Right atrium auricular region (tissue), 2 donors: ENCODE results near the gene NRXN3. TPM values are rescaled to one million over a fixed set of nuclear protein-coding genes. Genes with fewer than 3 reads are reported as not detected.

Experiments
- DNase-seq: peaks from one replicate; pipeline ENCODE4 v3.0.0-alpha.2; 2019; ENCODE audit warnings: low spot score
- H3K27ac ChIP-seq, 2 donors: fragments of 200-600 bp; sonication (generic); 1 replicate in 1 of 2; 2 replicates in 1 of 2; pipeline ENCODE4 v1.5.1; 2016 to 2019
- H3K27me3 ChIP-seq, 2 donors: fragments of 200-600 bp; sonication (generic); one replicate each; pipeline versions ENCODE4 v1.5.1 to v1.6.0; 2017 to 2019
- H3K36me3 ChIP-seq: fragments of 200-600 bp; sonication (generic); one replicate; pipeline ENCODE4 v1.5.1; 2016
- H3K4me1 ChIP-seq, 2 donors: fragments of 200-600 bp; sonication (generic); one replicate each; pipeline versions ENCODE4 v1.5.1 to v1.6.0; 2017 to 2019
- H3K4me3 ChIP-seq, 2 donors: fragments of 200-600 bp; sonication (generic); 1 replicate in 1 of 2; 2 replicates in 1 of 2; pipeline ENCODE4 v1.5.1; 2017 to 2019; ENCODE audit warnings: mild to moderate bottlenecking in 1 of 2, moderate library complexity in 1 of 2
- H3K9me3 ChIP-seq, 2 donors: fragments of 200-600 bp; sonication (generic); one replicate each; pipeline ENCODE4 v1.5.1; 2019
- total RNA-seq, 2 donors: library from RNA; depleted of rRNA; stranded (reverse); fragments of >200 nt; gene quantifications; one replicate each; pipeline ENCODE4 v1.1.0, GENCODE V29; 2016
- TF ChIP-seq, protein P1 (sequence below), 2 donors: fragments of 200-600 bp; sonication (generic); IDR thresholded peaks; one replicate each; pipeline ENCODE4 v1.5.1; 2019; ENCODE audit warnings: antibody characterized with exemption in 2 of 2

The NRXN3 gene
- total RNA-seq, 2 donors from 2014 or later: 2.0 to 2.3 TPM

DNA sequence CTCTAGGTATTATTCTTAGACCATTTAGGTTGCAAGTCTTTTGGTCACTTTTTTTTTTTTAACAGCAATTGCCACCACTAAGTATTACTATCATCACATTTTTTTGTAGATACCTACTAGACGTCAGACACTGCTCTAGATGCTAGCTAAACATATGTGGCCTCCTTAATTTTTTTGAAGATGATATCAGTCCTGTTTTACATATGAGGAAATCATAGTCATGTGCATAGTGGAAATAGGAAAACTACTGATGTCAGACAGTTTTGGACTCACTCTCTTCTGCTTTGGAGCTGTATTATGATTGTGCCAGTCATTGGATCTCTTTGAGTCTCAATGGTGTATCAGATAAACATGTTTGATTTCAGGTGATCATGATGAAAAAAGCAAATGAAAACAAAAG, 1736.8 kb downstream of the NRXN3 start:
- no peaks in the 10 kb centered on the region for H3K27me3 ChIP-seq
- TF ChIP-seq, protein P1, sequence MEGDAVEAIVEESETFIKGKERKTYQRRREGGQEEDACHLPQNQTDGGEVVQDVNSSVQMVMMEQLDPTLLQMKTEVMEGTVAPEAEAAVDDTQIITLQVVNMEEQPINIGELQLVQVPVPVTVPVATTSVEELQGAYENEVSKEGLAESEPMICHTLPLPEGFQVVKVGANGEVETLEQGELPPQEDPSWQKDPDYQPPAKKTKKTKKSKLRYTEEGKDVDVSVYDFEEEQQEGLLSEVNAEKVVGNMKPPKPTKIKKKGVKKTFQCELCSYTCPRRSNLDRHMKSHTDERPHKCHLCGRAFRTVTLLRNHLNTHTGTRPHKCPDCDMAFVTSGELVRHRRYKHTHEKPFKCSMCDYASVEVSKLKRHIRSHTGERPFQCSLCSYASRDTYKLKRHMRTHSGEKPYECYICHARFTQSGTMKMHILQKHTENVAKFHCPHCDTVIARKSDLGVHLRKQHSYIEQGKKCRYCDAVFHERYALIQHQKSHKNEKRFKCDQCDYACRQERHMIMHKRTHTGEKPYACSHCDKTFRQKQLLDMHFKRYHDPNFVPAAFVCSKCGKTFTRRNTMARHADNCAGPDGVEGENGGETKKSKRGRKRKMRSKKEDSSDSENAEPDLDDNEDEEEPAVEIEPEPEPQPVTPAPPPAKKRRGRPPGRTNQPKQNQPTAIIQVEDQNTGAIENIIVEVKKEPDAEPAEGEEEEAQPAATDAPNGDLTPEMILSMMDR (IDR thresholded peaks at IDR 0.05): no peak
- no peaks in the 10 kb centered on the region for H3K4me1 ChIP-seq
- H3K27ac ChIP-seq: no peak overlapping the region
- no peaks in the 10 kb centered on the region for H3K36me3 ChIP-seq
- H3K4me3 ChIP-seq: no peak overlapping the region
- H3K9me3 ChIP-seq: no peaks in the 10 kb centered on the region
- DNase-seq: no peak

DNA sequence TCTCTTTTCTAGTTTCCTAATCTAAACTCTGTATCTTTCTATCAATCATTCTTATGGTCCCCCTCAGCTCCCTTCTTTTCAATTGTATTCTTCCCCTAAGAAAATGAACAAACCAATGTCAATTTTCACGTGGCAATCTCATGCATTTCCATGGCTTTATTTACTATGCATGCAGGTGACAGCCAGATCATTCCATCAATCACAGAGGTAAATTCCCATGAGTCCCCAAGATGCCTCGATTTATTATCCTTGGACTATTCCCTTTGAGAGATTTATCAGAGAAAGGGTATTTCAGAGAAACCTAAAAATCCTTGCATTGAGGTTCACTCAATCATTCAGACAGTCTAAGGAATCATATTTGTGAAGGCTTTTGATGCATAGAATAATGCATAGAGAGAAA, 1739.9 kb downstream of the NRXN3 start:
- Histone ChIP-seq H3K9me3 (no peaks in the 10 kb centered on the region), H3K4me1 (no peaks in the 10 kb centered on the region), H3K4me3 (no peak overlapping the region), H3K36me3 (no peaks in the 10 kb centered on the region), H3K27me3 (no peaks in the 10 kb centered on the region), H3K27ac (no peak overlapping the region)
- TF ChIP-seq, protein P1 (IDR thresholded peaks at IDR 0.05): no peak
- no peak for DNase-seq

DNA sequence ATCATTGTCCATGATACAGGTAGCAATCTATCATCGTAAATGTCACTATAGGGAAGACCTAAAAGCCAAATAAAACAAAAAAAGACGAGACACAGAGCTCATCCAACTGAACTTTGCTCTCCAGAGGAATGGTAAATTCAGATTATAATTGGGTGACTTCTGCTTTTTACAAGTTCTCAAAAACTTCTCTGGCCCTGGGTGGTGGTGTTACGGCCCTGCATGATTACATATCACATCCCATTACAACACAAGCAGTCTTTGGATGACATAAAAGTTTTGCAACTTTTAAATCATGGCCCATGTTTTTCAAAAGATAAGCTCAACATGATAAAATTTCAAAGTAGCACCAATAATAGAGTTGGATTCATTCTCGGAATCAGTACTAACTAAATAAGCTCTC, 1741.6 kb downstream of the NRXN3 start:
- H3K27ac ChIP-seq: no peak overlapping the region

DNA sequence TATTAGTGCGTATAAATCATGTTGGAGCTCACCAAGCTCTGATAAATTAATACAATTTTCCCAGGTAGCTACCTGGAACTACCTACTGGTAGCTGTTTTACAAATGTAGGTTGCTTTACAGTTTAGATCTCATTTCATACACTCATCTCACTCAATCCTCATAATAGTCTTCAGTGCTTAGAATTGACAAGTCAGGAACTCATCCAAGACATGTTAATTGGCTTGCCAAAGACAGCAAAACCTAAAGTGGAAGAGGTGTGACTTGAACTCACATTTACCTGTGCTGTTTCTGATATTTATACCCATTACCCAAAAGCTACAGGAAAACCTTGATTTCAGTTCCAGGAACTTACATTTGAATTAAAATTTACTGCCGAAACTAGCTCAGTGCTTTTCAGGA, 1744.4 kb downstream of the NRXN3 start:
- Histone ChIP-seq H3K9me3 (no peaks in the 10 kb centered on the region), H3K4me3 (no peak overlapping the region), H3K27me3 (no peaks in the 10 kb centered on the region), H3K4me1 (no peaks in the 10 kb centered on the region), H3K27ac (no peak overlapping the region), H3K36me3 (no peaks in the 10 kb centered on the region)
- DNase-seq: no peak
- TF ChIP-seq, protein P1 (IDR thresholded peaks at IDR 0.05): no peak

More for the DNA sequence above, 1741.6 kb downstream of the NRXN3 start:
- H3K4me1 ChIP-seq: no peaks in the 10 kb centered on the region
- H3K4me3 ChIP-seq: no peak overlapping the region
- no peaks in the 10 kb centered on the region for H3K27me3 ChIP-seq
- DNase-seq: no peak
- TF ChIP-seq, protein P1 (IDR thresholded peaks at IDR 0.05): no peak
- H3K9me3 ChIP-seq: no peaks in the 10 kb centered on the region
- no peaks in the 10 kb centered on the region for H3K36me3 ChIP-seq

DNA sequence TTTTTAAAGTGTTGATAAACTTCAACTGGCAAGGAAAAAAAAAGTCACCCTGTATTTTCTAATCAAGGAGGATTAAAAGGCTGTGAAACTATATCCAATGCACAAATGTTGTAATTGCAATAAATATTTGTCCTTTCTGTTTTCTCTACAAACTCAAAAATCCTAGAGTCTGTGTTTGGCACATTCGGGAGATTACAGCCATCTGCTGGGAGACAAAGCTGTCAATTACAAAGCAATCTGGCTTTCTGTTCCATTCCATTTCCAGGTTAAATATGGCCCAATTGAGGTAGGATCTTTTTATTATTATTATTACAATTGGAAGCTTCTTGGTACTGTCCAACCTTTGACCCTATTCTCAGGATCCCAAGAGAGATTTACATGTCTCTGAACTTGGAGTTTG, 1745.2 kb downstream of the NRXN3 start:
- Histone ChIP-seq H3K27ac (no peak overlapping the region), H3K4me3 (no peak overlapping the region), H3K36me3 (no peaks in the 10 kb centered on the region), H3K27me3 (no peaks in the 10 kb centered on the region), H3K9me3 (no peaks in the 10 kb centered on the region), H3K4me1 (no peaks in the 10 kb centered on the region)
- TF ChIP-seq, protein P1 (IDR thresholded peaks at IDR 0.05): no peak
- DNase-seq: no peak

DNA sequence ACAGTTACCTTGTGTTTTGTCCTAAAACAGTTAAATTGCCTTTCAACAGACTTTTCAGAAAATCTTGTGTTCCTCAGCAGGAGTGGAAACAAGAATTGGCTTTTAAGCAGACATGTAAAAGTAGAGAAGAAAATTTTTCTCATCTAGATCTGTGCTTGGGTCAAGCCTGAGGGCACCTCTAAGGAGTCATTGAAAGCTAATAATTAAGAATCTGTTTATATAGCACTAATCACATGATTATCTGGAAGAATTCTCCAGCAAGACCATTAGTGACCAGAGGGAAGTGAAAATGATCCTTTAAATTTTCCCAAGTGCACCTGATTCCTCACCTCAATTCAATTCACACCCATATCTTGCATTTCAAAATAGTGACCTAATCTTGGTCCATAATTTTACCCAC, 1746.1 kb downstream of the NRXN3 start:
- TF ChIP-seq, protein P1 (IDR thresholded peaks at IDR 0.05): no peak
- H3K9me3 ChIP-seq: no peaks in the 10 kb centered on the region

More for the DNA sequence above, 1746.1 kb downstream of the NRXN3 start:
- no peak for DNase-seq
- Histone ChIP-seq H3K4me3 (no peak overlapping the region), H3K36me3 (no peaks in the 10 kb centered on the region), H3K27ac (no peak overlapping the region), H3K4me1 (no peaks in the 10 kb centered on the region), H3K27me3 (no peaks in the 10 kb centered on the region)
